Purkinje cell (primary cell): ENCODE measurements around the gene ZFP69B. TPM values are rescaled to one million over a fixed set of nuclear protein-coding genes. Genes with fewer than 3 reads are reported as not detected.

Experiments used
- polyA plus RNA-seq: library from polyadenylated mRNA; unstranded; fragments of >200 nt; fragmentation: Nextera tagmentation; gene quantifications from 2 replicates; pipeline ENCODE4 v1.2.1, GENCODE V29; 2014

The ZFP69B gene
- 0.78 and 1.2 TPM in 2 replicates for polyA plus RNA-seq

DNA sequence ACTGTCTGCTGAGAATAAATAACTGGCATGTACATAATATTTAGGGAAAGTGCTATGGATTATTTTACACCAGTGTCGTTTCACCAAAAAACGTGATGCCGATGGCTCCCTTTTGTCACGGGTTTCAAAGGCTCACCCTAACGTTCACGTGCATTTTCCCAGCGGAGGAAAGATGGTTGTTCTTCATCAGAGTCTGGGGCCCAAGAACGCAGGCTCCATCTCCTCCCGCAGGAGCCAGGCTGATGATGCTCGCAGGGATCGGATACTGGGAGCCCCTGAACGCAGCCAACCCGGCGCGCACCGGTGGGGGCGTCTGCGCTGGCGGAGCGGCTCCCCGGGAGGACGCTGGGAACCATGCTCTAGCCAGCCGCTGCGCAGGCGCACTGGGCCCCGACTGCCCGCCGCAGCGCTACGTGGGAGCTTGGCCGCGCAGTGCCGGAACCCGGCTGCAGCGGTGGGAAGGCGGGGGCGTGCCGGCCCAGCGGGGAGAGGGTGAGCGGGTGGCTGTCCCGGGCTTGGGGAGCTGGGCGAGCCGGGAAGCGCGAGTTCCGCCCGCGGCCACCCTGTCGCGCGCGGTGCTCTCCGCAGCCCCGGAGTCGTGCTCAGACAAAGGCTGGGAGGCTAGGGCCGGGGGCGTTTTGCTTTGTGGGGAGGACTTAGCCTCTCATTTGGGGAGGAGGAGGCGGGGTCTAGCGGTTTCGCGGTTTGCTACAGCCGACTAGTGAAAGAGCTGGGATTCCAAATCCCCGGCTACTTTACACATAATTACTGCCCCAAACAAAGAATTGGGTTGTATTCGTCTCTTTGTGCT, at the start of gene ZFP69B:
Gene ZFP69B, plus strand, starts transcription at position 793 of the 811 bp plus-strand sequence. CDS start 486 bp downstream, outside the sequence.

DNA sequence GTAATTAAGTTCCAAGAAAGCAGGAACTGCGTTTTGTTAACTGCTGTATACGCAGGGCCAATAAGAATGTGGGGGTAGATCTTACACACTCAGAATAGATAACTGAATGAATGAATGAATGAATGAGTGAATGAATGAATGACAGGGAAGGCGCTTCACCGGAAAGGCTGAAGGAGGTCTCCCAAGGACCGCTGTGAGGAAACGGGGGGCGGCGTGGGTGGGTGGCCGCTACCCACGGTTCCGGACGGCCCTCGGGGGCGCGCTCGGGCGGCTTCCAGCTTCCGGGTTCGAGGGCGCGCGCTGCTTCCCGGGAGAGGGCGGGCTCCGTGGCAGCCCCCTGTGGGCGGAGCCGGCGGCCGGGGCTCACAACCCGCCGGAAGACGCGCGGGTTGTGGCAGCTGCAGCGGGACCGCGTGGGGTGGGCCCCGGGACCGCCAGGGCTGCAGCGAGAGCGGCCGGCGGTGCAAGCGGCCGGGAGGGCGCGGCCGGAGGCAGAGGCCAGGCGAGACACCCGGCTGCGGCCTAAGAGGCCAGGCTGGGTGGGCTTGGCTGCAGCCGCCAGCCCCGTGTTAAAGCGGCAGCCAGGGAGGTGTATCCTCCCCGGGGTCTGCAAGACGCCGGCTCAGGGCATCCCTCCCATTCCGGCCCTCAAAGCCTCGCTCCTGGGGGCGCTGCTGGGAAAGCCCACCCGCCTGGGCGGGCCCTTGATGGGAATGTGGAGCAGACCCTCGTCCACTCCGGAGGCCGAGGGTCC, 26.8 kb downstream of the ZFP69B start, which contains the start of gene ZFP69:
Gene ZFP69, plus strand, starts transcription at position 367 of the 754 bp plus-strand sequence. CDS start 2,072 bp downstream, outside the sequence.

DNA sequence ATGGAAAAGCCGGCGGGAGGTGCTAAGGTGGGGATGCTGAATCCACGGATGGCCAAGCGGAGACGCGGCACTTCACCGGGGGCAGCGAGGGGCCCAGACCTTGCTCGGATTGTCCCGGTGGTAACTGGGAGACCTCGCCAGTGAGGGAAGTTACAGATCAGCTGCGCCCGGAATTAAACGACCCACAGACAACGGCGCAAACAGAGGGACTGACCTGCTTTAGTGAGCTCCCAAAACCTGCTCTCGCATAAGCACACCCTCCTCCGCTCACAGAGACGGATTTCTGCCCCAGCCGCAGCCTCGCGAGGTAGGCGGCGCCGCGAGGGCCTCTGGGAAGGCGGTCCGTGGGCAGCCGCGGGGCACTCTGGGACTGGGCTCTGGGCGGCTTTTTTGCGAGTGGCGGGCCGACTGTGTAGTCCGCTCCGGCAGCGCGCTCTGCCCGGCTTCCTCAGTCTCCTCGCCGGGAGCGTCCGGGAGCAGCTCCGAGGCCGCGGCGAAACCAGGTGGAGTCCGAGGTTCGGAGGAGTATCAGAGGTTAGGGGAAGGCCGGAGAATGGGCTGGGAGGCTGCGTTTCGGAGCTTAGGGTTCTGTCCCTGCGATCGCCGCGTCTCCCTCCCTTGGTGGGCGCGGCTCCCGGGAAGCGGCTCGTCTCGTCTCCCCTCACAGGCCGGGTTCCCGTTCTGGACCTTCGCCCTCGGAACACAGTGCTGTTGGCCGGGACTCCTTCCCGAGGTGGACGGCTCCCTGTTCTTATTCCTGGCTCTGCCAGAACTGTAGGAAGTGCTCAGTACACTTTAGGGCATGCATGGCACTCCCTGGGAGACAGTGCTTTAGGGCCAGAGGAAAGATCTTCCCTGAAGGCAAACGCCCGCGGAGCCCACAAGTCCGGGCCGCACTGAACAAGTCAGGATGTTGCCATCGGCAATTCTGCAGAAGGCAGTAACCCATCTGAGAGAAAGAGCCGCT, 58.4 kb downstream of the ZFP69B start, which contains the start of gene EXO5:
Gene EXO5, plus strand, starts transcription at position 393 of the 967 bp plus-strand sequence. CDS start 5,778 bp downstream, outside the sequence.

Other genes starting within 250 kb of the ZFP69B start
- not detected in 2 replicates for gene TMCO2, start 202.5 kb upstream of the ZFP69B start, polyA plus RNA-seq
- 36.5 and 42.6 TPM in 2 replicates for gene ZMPSTE24, start 192.2 kb upstream of the ZFP69B start, polyA plus RNA-seq
- 0.29 and 0.51 TPM in 2 replicates for gene COL9A2, start 133.2 kb upstream of the ZFP69B start, polyA plus RNA-seq
- gene SMAP2, start 76.7 kb upstream of the ZFP69B start, polyA plus RNA-seq = 95.3 and 110 TPM in 2 replicates
- gene ZFP69, start 26.8 kb downstream of the ZFP69B start, polyA plus RNA-seq = 1.8 and 1.9 TPM in 2 replicates
- 4.6 TPM in 1 of 2 replicates, not detected in the other for gene EXO5, start 58.3 kb downstream of the ZFP69B start, polyA plus RNA-seq
- 13.3 and 16.6 TPM in 2 replicates for gene ZNF684, start 81.2 kb downstream of the ZFP69B start, polyA plus RNA-seq
- gene RIMS3, start 215.2 kb downstream of the ZFP69B start, polyA plus RNA-seq = 0.28 and 5.0 TPM in 2 replicates
- gene NFYC, start 241.2 kb downstream of the ZFP69B start, polyA plus RNA-seq = 21.3 and 28.1 TPM in 2 replicates